K562 (cell line): ENCODE results near the gene TEAD3. TPM values are rescaled to one million over a fixed set of nuclear protein-coding genes. Genes with fewer than 3 reads are reported as not detected.

Source experiments
- FOSL1 ChIP-seq: fragments of 200-800 bp; sonication (Bioruptor generic); conservative IDR thresholded peaks from 2 replicates; pipeline ENCODE4 v1.6.1; 2016; ENCODE audit warnings: missing genetic modification characterization, missing compliant biosample characterization
- GABPB1 ChIP-seq: sonication (generic); formaldehyde crosslinking; IDR thresholded peaks from 2 replicates; pipeline ENCODE4 v1.8.0; 2022; ENCODE audit warnings: mild to moderate bottlenecking, missing genetic modification reagents
- HNRNPUL1 ChIP-seq: fragments of 200-400 bp; formaldehyde crosslinking; IDR thresholded peaks from 2 replicates; pipeline ENCODE4 v1.6.1; 2017; ENCODE audit warnings: low read length
- LARP7 ChIP-seq: fragments of 450-650 bp; IDR thresholded peaks from 2 replicates; pipeline ENCODE4 v1.6.1; 2016
- MAZ ChIP-seq, 2 experiments: fragments of 450-650 bp in 1 of 2; sonication (generic) in 1 of 2; formaldehyde crosslinking; IDR thresholded peaks in 1 of 2; conservative IDR thresholded peaks in 1 of 2; 2 replicates each; pipeline versions ENCODE4 v1.4.0 to v1.5.0; 2020; ENCODE audit warnings: mild to moderate bottlenecking in 1 of 2, missing genetic modification reagents in 1 of 2
- NCOA6 ChIP-seq: fragments of 450-650 bp; IDR thresholded peaks from 2 replicates; pipeline ENCODE4 v1.6.1; 2017; ENCODE audit warnings: mild to moderate bottlenecking
- NFATC3 ChIP-seq: fragments of 450-650 bp; IDR thresholded peaks from 2 replicates; pipeline ENCODE4 v1.6.1; 2017; ENCODE audit warnings: mild to moderate bottlenecking
- NUFIP1 ChIP-seq: fragments of 450-650 bp; IDR thresholded peaks from 2 replicates; pipeline ENCODE4 v1.6.1; 2018; ENCODE audit not compliant: partially characterized antibody
- SMC3 ChIP-seq: conservative IDR thresholded peaks from 2 replicates; pipeline ENCODE4 v1.6.1; 2011; ENCODE audit warnings: low read depth, low read length, improper control_type of control experiment; ENCODE audit not compliant: insufficient read depth
- TCF3 ChIP-seq: sonication (generic); formaldehyde crosslinking; IDR thresholded peaks from 2 replicates; pipeline ENCODE4 v1.4.0; 2020; ENCODE audit warnings: mild to moderate bottlenecking, missing genetic modification reagents
- ZBTB7A ChIP-seq: IDR thresholded peaks from 2 replicates; pipeline ENCODE4 v1.6.1; 2011; ENCODE audit warnings: low read depth, mild to moderate bottlenecking, low read length, moderate library complexity, borderline replicate concordance; ENCODE audit not compliant: control insufficient read depth
- ZFP36 ChIP-seq: fragments of 150-350 bp; IDR thresholded peaks from 2 replicates; pipeline ENCODE4 v1.6.1; 2018; ENCODE audit warnings: low read length, low read depth; ENCODE audit not compliant: partially characterized antibody
- ZNF175 ChIP-seq: fragments of 200-800 bp; sonication (Bioruptor generic); IDR thresholded peaks from 2 replicates; pipeline ENCODE4 v1.6.1; 2016; ENCODE audit warnings: low read depth, mild to moderate bottlenecking, missing genetic modification characterization, missing compliant biosample characterization
- ZNF197 ChIP-seq: fragments of 200-800 bp; sonication (Bioruptor generic); IDR thresholded peaks from 2 replicates; pipeline ENCODE4 v1.6.1; 2016; ENCODE audit warnings: low read depth, missing genetic modification characterization, missing compliant biosample characterization
- polyA plus RNA-seq, 8 experiments: library from polyadenylated mRNA; depleted of rRNA in 4 of 8; stranded (reverse) in 5 of 8; unstranded in 3 of 8; fragments of >200 nt; fragmentation: Nextera tagmentation in 2 of 8; fragmentation: Illumina TruSeq in 1 of 8; extraction: Ambion mirVana in 2 of 8; extraction: Trizol in 1 of 8; gene quantifications; 2 replicates each; pipeline versions ENCODE4 v1.2.1 to v1.2.3, GENCODE V29; 2011 to 2014; ENCODE audit warnings: inconsistent platforms in 1 of 8, missing spikeins in 1 of 8
- total RNA-seq, 7 experiments: library from RNA; depleted of rRNA in 6 of 7; stranded (reverse); fragments of >200 nt in 6 of 7; fragmentation: Illumina TruSeq in 2 of 7; extraction: Trizol in 2 of 7; gene quantifications; 2 replicates each; pipeline versions ENCODE4 v1.2.1 to v1.2.3, GENCODE V29; 2011 to 2021; ENCODE audit warnings: low replicate concordance in 1 of 7
- TF ChIP-seq, protein P1 (sequence below): conservative IDR thresholded peaks from 2 replicates; pipeline ENCODE4 v1.6.1; 2011; ENCODE audit warnings: low read depth, mild to moderate bottlenecking, low read length; ENCODE audit not compliant: control insufficient read depth
- TF ChIP-seq, protein P2 (sequence below): fragments of 250-450 bp; sonication (Bioruptor Pico); IDR thresholded peaks from 2 replicates; pipeline ENCODE4 v1.9.0; 2021; ENCODE audit warnings: mild to moderate bottlenecking, inconsistent platforms
- TF ChIP-seq, protein P3 (sequence below): fragments of 450-650 bp; IDR thresholded peaks from 2 replicates; pipeline ENCODE4 v1.7.0; 2016; ENCODE audit warnings: borderline replicate concordance
- TF ChIP-seq, protein P4 (sequence below): fragments of 450-650 bp; formaldehyde crosslinking; IDR thresholded peaks from 2 replicates; pipeline ENCODE4 v1.4.0; 2020; ENCODE audit warnings: mild to moderate bottlenecking, mixed read lengths

TEAD3 gene
- total and polyA plus RNA-seq, 9 of the 15 experiments (the other 6 are each of a cell fraction or from before 2014, with no cell fraction given) = 0.63 to 13.2 (median 3.3) TPM

DNA sequence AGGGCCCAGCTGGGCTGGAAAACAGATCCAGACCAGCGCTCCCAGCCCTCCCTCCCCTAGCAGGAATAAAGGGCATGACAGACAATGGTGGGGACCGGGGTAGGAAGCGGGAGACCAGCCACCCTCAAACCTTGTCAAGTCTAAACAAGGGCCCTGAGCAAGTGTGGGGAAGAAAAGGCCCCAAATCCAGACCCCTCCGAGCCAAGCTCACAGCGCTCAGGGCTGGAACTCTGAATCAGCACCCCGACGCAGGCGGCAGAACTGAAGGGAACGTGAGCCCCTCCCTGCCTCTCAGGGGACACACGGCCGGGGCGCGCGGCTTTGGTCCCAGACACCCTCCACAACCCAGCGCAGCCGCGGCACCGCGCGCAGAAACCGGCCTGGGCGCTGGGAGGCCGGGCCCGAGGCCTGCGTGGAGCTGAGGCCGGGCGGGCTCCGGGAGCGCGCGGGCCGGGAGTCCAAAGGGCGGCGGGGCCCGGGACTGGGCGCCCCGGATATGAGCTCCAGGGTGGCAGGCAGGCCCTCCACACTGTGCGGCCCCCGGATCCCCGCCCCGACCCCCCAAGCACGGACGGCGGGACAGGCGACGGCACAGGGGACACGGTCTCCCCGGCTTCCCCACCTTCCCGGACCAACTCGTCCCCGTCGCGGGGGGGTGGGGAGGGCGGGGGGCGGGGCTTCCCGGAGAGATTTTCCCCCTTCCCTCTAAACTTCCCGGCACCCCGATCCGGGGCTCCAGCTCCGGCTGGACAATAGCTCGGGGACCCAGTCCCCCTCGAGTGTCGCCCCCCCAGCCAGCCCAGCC is 641 bp downstream of the TEAD3 start (continued):
- no peak for TF ChIP-seq NCOA6
- TF ChIP-seq NFATC3 = no peak
- TF ChIP-seq, protein P1, sequence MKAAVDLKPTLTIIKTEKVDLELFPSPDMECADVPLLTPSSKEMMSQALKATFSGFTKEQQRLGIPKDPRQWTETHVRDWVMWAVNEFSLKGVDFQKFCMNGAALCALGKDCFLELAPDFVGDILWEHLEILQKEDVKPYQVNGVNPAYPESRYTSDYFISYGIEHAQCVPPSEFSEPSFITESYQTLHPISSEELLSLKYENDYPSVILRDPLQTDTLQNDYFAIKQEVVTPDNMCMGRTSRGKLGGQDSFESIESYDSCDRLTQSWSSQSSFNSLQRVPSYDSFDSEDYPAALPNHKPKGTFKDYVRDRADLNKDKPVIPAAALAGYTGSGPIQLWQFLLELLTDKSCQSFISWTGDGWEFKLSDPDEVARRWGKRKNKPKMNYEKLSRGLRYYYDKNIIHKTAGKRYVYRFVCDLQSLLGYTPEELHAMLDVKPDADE = no peak
- TF ChIP-seq ZBTB7A = peak; percentile 52; the same call in 1 of the 2 replicates
- TF ChIP-seq FOSL1 (tag) = no peak
- no peak for TF ChIP-seq NUFIP1
- TF ChIP-seq, protein P2, sequence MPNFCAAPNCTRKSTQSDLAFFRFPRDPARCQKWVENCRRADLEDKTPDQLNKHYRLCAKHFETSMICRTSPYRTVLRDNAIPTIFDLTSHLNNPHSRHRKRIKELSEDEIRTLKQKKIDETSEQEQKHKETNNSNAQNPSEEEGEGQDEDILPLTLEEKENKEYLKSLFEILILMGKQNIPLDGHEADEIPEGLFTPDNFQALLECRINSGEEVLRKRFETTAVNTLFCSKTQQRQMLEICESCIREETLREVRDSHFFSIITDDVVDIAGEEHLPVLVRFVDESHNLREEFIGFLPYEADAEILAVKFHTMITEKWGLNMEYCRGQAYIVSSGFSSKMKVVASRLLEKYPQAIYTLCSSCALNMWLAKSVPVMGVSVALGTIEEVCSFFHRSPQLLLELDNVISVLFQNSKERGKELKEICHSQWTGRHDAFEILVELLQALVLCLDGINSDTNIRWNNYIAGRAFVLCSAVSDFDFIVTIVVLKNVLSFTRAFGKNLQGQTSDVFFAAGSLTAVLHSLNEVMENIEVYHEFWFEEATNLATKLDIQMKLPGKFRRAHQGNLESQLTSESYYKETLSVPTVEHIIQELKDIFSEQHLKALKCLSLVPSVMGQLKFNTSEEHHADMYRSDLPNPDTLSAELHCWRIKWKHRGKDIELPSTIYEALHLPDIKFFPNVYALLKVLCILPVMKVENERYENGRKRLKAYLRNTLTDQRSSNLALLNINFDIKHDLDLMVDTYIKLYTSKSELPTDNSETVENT (CRISPR knock-in tag) = peak; percentile 33; the same call in 1 of the 2 replicates
- TF ChIP-seq HNRNPUL1 = no peak
- TF ChIP-seq TCF3 (CRISPR knock-in tag) = no peak
- no peak for TF ChIP-seq LARP7
- TF ChIP-seq ZNF197 (CRISPR knock-in tag) = no peak
- TF ChIP-seq SMC3 = 0 out of 2 replicates have a peak, but pooled peaks have one; percentile 6
- TF ChIP-seq GABPB1 (CRISPR knock-in tag) = no peak
- TF ChIP-seq, protein P3, sequence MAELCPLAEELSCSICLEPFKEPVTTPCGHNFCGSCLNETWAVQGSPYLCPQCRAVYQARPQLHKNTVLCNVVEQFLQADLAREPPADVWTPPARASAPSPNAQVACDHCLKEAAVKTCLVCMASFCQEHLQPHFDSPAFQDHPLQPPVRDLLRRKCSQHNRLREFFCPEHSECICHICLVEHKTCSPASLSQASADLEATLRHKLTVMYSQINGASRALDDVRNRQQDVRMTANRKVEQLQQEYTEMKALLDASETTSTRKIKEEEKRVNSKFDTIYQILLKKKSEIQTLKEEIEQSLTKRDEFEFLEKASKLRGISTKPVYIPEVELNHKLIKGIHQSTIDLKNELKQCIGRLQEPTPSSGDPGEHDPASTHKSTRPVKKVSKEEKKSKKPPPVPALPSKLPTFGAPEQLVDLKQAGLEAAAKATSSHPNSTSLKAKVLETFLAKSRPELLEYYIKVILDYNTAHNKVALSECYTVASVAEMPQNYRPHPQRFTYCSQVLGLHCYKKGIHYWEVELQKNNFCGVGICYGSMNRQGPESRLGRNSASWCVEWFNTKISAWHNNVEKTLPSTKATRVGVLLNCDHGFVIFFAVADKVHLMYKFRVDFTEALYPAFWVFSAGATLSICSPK = no peak
- no peak for TF ChIP-seq ZNF175
- TF ChIP-seq, protein P4, sequence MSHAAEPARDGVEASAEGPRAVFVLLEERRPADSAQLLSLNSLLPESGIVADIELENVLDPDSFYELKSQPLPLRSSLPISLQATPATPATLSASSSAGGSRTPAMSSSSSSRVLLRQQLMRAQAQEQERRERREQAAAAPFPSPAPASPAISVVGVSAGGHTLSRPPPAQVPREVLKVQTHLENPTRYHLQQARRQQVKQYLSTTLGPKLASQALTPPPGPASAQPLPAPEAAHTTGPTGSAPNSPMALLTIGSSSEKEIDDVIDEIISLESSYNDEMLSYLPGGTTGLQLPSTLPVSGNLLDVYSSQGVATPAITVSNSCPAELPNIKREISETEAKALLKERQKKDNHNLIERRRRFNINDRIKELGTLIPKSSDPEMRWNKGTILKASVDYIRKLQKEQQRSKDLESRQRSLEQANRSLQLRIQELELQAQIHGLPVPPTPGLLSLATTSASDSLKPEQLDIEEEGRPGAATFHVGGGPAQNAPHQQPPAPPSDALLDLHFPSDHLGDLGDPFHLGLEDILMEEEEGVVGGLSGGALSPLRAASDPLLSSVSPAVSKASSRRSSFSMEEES (CRISPR knock-in tag) = no peak
- TF ChIP-seq ZFP36 = no peak
- peak in 1 of 2 experiments; percentile 70; a peak in 2 of 4 replicates for TF ChIP-seq MAZ (CRISPR knock-in tag; conservative IDR thresholded peaks at IDR 0.05 in 1 of 2, IDR thresholded peaks at IDR 0.05 in 1 of 2)
